Thoracic aorta (tissue), 2 donors: Measurements from ENCODE around the gene ZFAND3. TPM values are rescaled to one million over a fixed set of nuclear protein-coding genes. Genes with fewer than 3 reads are reported as not detected.

ENCODE experiments used
- ATAC-seq: fragments of 150-250 bp; one replicate; pipeline ENCODE4 v1.8.0; 2017; ENCODE audit warnings: low read depth; ENCODE audit not compliant: insufficient number of reproducible peaks, low FRiP score
- DNase-seq: peaks from one replicate; pipeline ENCODE4 v3.0.0-alpha.2; 2020; ENCODE audit warnings: low spot score
- H3K27ac ChIP-seq, 2 donors: fragments of 200-600 bp; sonication (generic); 1 replicate in 1 of 2; 2 replicates in 1 of 2; pipeline ENCODE4 v1.5.1; 2016; ENCODE audit warnings: mild to moderate bottlenecking in 2 of 2, moderate library complexity in 2 of 2
- H3K27me3 ChIP-seq: fragments of 200-600 bp; sonication (generic); replicated peaks from 2 replicates; pipeline ENCODE4 v1.6.0; 2016; ENCODE audit warnings: mild to moderate bottlenecking; ENCODE audit not compliant: insufficient read depth
- H3K36me3 ChIP-seq: fragments of 200-600 bp; sonication (generic); one replicate; pipeline ENCODE4 v1.5.1; 2016
- H3K4me1 ChIP-seq, 2 donors: fragments of 200-600 bp; sonication (generic); 1 replicate in 1 of 2; 2 replicates in 1 of 2; pipeline versions ENCODE4 v1.5.1 to v1.6.0; 2016; ENCODE audit warnings: low read depth in 2 of 2, mild to moderate bottlenecking in 1 of 2; ENCODE audit not compliant: control insufficient read depth in 1 of 2
- H3K4me3 ChIP-seq: fragments of 200-600 bp; sonication (generic); 2 replicates; pipeline ENCODE4 v1.5.1; 2016; ENCODE audit warnings: mild to moderate bottlenecking
- H3K9me3 ChIP-seq: fragments of 200-600 bp; sonication (generic); 2 replicates; pipeline ENCODE4 v1.5.1; 2016
- total RNA-seq, 2 donors: library from RNA; depleted of rRNA; stranded (reverse); fragments of >200 nt; gene quantifications; one replicate each; pipeline versions ENCODE4 v1.1.0 to v1.2.3, GENCODE V29; 2016
- TF ChIP-seq, protein P1 (sequence below): fragments of 200-600 bp; sonication (generic); IDR thresholded peaks from one replicate; pipeline ENCODE4 v1.5.1; 2019; ENCODE audit warnings: antibody characterized with exemption

The ZFAND3 gene
- total RNA-seq, 2 donors from 2014 or later = 45.4 to 56.2 TPM

GRCh38 chr6:37923514-37923913, 104.0 kb downstream of the ZFAND3 start:
- TF ChIP-seq, protein P1, sequence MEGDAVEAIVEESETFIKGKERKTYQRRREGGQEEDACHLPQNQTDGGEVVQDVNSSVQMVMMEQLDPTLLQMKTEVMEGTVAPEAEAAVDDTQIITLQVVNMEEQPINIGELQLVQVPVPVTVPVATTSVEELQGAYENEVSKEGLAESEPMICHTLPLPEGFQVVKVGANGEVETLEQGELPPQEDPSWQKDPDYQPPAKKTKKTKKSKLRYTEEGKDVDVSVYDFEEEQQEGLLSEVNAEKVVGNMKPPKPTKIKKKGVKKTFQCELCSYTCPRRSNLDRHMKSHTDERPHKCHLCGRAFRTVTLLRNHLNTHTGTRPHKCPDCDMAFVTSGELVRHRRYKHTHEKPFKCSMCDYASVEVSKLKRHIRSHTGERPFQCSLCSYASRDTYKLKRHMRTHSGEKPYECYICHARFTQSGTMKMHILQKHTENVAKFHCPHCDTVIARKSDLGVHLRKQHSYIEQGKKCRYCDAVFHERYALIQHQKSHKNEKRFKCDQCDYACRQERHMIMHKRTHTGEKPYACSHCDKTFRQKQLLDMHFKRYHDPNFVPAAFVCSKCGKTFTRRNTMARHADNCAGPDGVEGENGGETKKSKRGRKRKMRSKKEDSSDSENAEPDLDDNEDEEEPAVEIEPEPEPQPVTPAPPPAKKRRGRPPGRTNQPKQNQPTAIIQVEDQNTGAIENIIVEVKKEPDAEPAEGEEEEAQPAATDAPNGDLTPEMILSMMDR = no peak
- Histone ChIP-seq H3K27me3 (no peaks in the 10 kb centered on the region), H3K27ac (no peak overlapping the region), H3K9me3 (no peaks in the 10 kb centered on the region), H3K4me3 (no peak overlapping the region), H3K36me3 (no peaks in the 10 kb centered on the region), H3K4me1 (peaks cover 4 to 28% of the 10 kb centered on the region in 2 donors)
- DNase-seq = no peak
- no peak for ATAC-seq

DNA sequence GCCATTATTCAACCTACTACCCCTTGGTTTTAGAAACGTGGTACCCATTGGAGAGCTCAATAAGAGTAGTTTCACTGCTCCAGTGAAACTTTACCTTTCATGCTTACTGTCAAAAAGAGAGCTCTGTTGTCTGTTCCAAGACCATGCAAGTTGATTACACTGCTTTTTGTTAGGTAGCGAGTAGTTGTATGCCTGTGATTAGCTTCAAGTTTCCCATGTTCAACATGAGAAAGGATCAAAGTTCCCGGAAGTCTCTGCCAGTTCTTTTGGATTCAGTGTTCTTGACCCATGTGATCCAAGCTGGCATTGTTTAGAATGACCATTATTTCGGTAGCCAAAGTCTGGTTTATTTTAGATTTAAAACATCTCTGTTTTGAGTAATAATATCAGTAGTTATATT, 107.1 kb downstream of the ZFAND3 start:
- TF ChIP-seq, protein P1 = no peak
- no peak for DNase-seq
- Histone ChIP-seq H3K4me3 (no peak overlapping the region), H3K27me3 (no peaks in the 10 kb centered on the region), H3K9me3 (no peaks in the 10 kb centered on the region), H3K36me3 (no peaks in the 10 kb centered on the region), H3K4me1 (peaks cover 0 to 20% of the 10 kb centered on the region in 2 donors), H3K27ac (no peak overlapping the region)
- no peak for ATAC-seq

GRCh38 chr6:37928217-37928616, 108.7 kb downstream of the ZFAND3 start:
- ATAC-seq = no peak
- H3K27me3 ChIP-seq = no peaks in the 10 kb centered on the region
- TF ChIP-seq, protein P1 = no peak

GRCh38 chr6:37930288-37930971, 110.9 kb downstream of the ZFAND3 start:
- H3K4me3 ChIP-seq = no peak overlapping the region
- TF ChIP-seq, protein P1 = no peak

More at GRCh38 chr6:37928217-37928616, 108.7 kb downstream of the ZFAND3 start:
- no peak overlapping the region for H3K4me3 ChIP-seq
- H3K4me1 ChIP-seq = peaks cover 0 to 26% of the 10 kb centered on the region in 2 donors
- no peak for DNase-seq
- H3K9me3 ChIP-seq = no peaks in the 10 kb centered on the region
- H3K36me3 ChIP-seq = no peaks in the 10 kb centered on the region
- no peak overlapping the region for H3K27ac ChIP-seq

GRCh38 chr6:37931066-37931465, 111.5 kb downstream of the ZFAND3 start:
- ATAC-seq = no peak
- H3K27ac ChIP-seq = no peak overlapping the region
- TF ChIP-seq, protein P1 = no peak
- DNase-seq = no peak
- H3K4me3 ChIP-seq = no peak overlapping the region
- H3K9me3 ChIP-seq = no peaks in the 10 kb centered on the region
- no peaks in the 10 kb centered on the region for H3K27me3 ChIP-seq
- no peaks in the 10 kb centered on the region for H3K36me3 ChIP-seq
- peaks cover 0 to 26% of the 10 kb centered on the region in 2 donors for H3K4me1 ChIP-seq

More at GRCh38 chr6:37930288-37930971, 110.9 kb downstream of the ZFAND3 start:
- no peaks in the 10 kb centered on the region for H3K27me3 ChIP-seq
- peaks cover 0 to 26% of the 10 kb centered on the region in 2 donors for H3K4me1 ChIP-seq
- ATAC-seq (no peak), DNase-seq (no peak)
- no peaks in the 10 kb centered on the region for H3K36me3 ChIP-seq
- H3K9me3 ChIP-seq = no peaks in the 10 kb centered on the region
- H3K27ac ChIP-seq = no peak overlapping the region
